Endodermal cell (in vitro differentiated cells): ENCODE measurements around the gene CEP44. TPM values are rescaled to one million over a fixed set of nuclear protein-coding genes. Genes with fewer than 3 reads are reported as not detected.

Experiments used
- DNase-seq: peaks from one replicate; pipeline ENCODE4 v3.0.0-alpha.2; 2017
- H3K27ac ChIP-seq: 2 replicates; pipeline ENCODE4 v1.5.1; 2013; ENCODE audit warnings: mild to moderate bottlenecking, low read depth, low read length, moderate library complexity
- H3K27me3 ChIP-seq: 2 replicates; pipeline ENCODE4 v1.6.1; 2013; ENCODE audit warnings: mild to moderate bottlenecking, low read length, moderate library complexity; ENCODE audit not compliant: insufficient read depth, control insufficient read depth, poor library complexity, severe bottlenecking
- H3K36me3 ChIP-seq: 2 replicates; pipeline ENCODE4 v1.7.0; 2013; ENCODE audit warnings: mild to moderate bottlenecking, low read length, moderate library complexity; ENCODE audit not compliant: control insufficient read depth, insufficient read depth
- H3K4me1 ChIP-seq: one replicate; pipeline ENCODE4 v1.7.0; 2013; ENCODE audit warnings: low read length; ENCODE audit not compliant: control insufficient read depth, insufficient read depth
- H3K4me3 ChIP-seq: 2 replicates; pipeline ENCODE4 v1.5.1; 2013; ENCODE audit warnings: mild to moderate bottlenecking, low read length, moderate library complexity
- H3K9ac ChIP-seq: 2 replicates; pipeline ENCODE4 v1.6.1; 2013; ENCODE audit warnings: mild to moderate bottlenecking, low read length, moderate library complexity; ENCODE audit not compliant: poor library complexity, severe bottlenecking; ENCODE audit errors: extremely low read depth
- H3K9me3 ChIP-seq: 2 replicates; pipeline ENCODE4 v1.6.1; 2013; ENCODE audit warnings: mild to moderate bottlenecking, low read length, moderate library complexity; ENCODE audit not compliant: control insufficient read depth
- H3K27ac Mint-ChIP-seq: 2 replicates; pipeline ENCODE4 v1.8.0; 2020; ENCODE audit warnings: mixed read lengths
- H3K27me3 Mint-ChIP-seq: 2 replicates; pipeline ENCODE4 v1.8.0; 2021; ENCODE audit warnings: mild to moderate bottlenecking, mixed read lengths; ENCODE audit not compliant: insufficient read depth
- H3K36me3 Mint-ChIP-seq: 2 replicates; pipeline ENCODE4 v1.8.0; 2020; ENCODE audit warnings: low read depth, mixed read lengths
- H3K4me1 Mint-ChIP-seq: 2 replicates; pipeline ENCODE4 v1.8.0; 2020; ENCODE audit warnings: mixed read lengths
- H3K4me3 Mint-ChIP-seq: 2 replicates; pipeline ENCODE4 v1.8.0; 2020; ENCODE audit warnings: mild to moderate bottlenecking, moderate library complexity, mixed read lengths
- H3K9me3 Mint-ChIP-seq: 2 replicates; pipeline ENCODE4 v1.8.0; 2020; ENCODE audit warnings: mild to moderate bottlenecking, mixed read lengths
- CTCF ChIP-seq: fragments of 200-600 bp; sonication (generic); conservative IDR thresholded peaks from 2 replicates; pipeline ENCODE4 v1.5.0; 2021; ENCODE audit warnings: antibody characterized with exemption, mild to moderate bottlenecking
- WGBS, 2 experiments: methylation state at CpG; one replicate each; pipeline versions ENCODE4 v1.1.5 to v1.1.7; 2013; ENCODE audit warnings: missing lambda C conversion rate in 2 of 2, mixed read lengths in 1 of 2; ENCODE audit not compliant: insufficient coverage in 1 of 2, insufficient read length in 1 of 2; 5-methylcytosine and 5-hydroxymethylcytosine counted together
- total RNA-seq, 2 donors: library from RNA; stranded (reverse); fragmentation: NEBNext Ultra II Directional in 1 of 2; extraction: Animal tissue kit (Norgen Biotek cat#: 25700) in 1 of 2; gene quantifications; 2 replicates in 1 of 2; 3 replicates in 1 of 2; pipeline ENCODE4 v1.2.1, GENCODE V29; 2021

CEP44 gene
- total RNA-seq, 2 donors from 2014 or later = 21.5 to 24.9 TPM

- H3K9me3 ChIP-seq = no peaks in the 10 kb centered on the region
- Mint-ChIP-seq H3K27ac (no peak overlapping the region), H3K27me3 (no peaks in the 10 kb centered on the region), H3K9me3 (no peaks in the 10 kb centered on the region), H3K36me3 (no peaks in the 10 kb centered on the region), H3K4me1 (no peaks in the 10 kb centered on the region), H3K4me3 (no peak overlapping the region)
- H3K4me1 ChIP-seq = no peaks in the 10 kb centered on the region
- 100% methylated on average over 1 of the region's 1 CpG; no CpG with 5 or more reads in 1 of the 2 experiments for WGBS, 2 experiments
- H3K4me3 ChIP-seq = no peak overlapping the region
- DNase-seq = no peak
- no peak for TF ChIP-seq CTCF
- H3K36me3 ChIP-seq = no peaks in the 10 kb centered on the region
- H3K27me3 ChIP-seq = no peaks in the 10 kb centered on the region
- H3K9ac ChIP-seq = no peak overlapping the region
- no peak overlapping the region for H3K27ac ChIP-seq
These were observed 39.3 kb upstream of the CEP44 start for GRCh38 chr4:174244441-174244840.

GRCh38 chr4:174245714-174246113, 38.0 kb upstream of the CEP44 start:
- H3K4me1 Mint-ChIP-seq = no peaks in the 10 kb centered on the region

GRCh38 chr4:174248407-174248806, 35.3 kb upstream of the CEP44 start:
- H3K27ac Mint-ChIP-seq = no peak overlapping the region
- Histone ChIP-seq H3K36me3 (no peaks in the 10 kb centered on the region), H3K9ac (no peak overlapping the region), H3K27me3 (no peaks in the 10 kb centered on the region), H3K4me3 (no peak overlapping the region), H3K9me3 (no peaks in the 10 kb centered on the region), H3K4me1 (no peaks in the 10 kb centered on the region), H3K27ac (no peak overlapping the region)
- H3K4me1 Mint-ChIP-seq = no peaks in the 10 kb centered on the region
- H3K4me3 Mint-ChIP-seq = no peak overlapping the region
- DNase-seq = no peak
- WGBS, 2 experiments = 100% methylated on average over 1 of the region's 1 CpG; no CpG with 5 or more reads in 1 of the 2 experiments
- no peak for TF ChIP-seq CTCF
- no peaks in the 10 kb centered on the region for H3K27me3 Mint-ChIP-seq
- no peaks in the 10 kb centered on the region for H3K36me3 Mint-ChIP-seq
- no peaks in the 10 kb centered on the region for H3K9me3 Mint-ChIP-seq

More at GRCh38 chr4:174245714-174246113, 38.0 kb upstream of the CEP44 start:
- Mint-ChIP-seq H3K4me3 (no peak overlapping the region), H3K36me3 (no peaks in the 10 kb centered on the region), H3K9me3 (no peaks in the 10 kb centered on the region), H3K27ac (no peak overlapping the region), H3K27me3 (no peaks in the 10 kb centered on the region)
- TF ChIP-seq CTCF = no peak
- Histone ChIP-seq H3K4me3 (no peak overlapping the region), H3K9me3 (no peaks in the 10 kb centered on the region), H3K9ac (no peak overlapping the region), H3K27me3 (no peaks in the 10 kb centered on the region), H3K27ac (no peak overlapping the region), H3K4me1 (no peaks in the 10 kb centered on the region), H3K36me3 (no peaks in the 10 kb centered on the region)
- DNase-seq = no peak
- no CpG with 5 or more reads among the region's 1 CpG for WGBS, 2 experiments
